Astrocyte of the hippocampus (primary cell): ENCODE results near the gene NOXO1.
"Not testable (repeated sequence)": the region's sequence is repeated elsewhere in the genome, so short reads cannot be mapped to it uniquely, and the experiment has no call there.

Experiments
- DNase-seq: peaks from one replicate; pipeline ENCODE4 v3.0.0; 2011; ENCODE audit warnings: low read depth, low spot score

The NOXO1 gene

GRCh38 chr16:1942047-1942809, 39.0 kb downstream of the NOXO1 start:
- peak; percentile 38 for DNase-seq

DNA sequence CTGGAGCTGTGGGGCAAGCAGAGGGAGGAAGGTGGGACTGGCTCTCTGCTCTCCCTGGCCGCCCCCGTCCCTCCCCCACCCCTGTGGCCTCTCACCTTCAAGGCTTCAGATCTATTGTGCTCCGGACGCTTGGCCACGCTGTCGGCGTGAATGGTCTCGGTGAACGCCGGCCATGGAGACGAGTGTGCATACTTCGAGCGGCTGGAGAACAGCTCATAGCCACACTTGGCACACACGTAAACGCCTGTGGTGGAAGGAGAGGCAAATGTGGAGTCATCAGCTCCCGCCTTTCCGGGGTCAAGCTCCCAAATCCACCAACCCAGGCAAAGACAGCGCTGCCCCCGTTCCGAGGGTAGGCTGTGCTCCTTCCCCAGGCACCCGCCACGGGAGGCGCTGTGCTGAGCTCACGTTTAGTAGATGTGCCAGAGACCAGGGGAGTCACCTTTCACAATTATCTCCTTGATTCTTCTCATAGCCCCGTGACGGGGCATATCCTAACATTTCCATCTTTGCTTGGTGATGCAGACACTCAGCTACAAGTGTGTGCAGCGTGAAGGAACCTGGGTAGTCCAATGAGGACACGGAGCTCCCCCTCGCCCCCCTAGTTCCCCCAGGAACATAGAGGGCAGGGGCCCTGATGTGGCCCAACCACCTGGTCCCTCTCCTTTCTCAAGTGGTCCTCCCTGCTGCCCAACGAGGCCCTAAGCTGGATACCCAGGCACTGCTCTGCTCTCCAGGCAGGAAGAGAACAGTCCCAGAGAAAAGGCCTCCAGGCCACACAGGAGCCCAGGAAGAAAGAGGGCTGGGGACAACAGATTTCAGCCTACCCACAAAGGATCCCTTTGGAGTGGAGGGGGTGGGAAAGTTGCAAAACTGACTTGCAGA, 39.9 kb downstream of the NOXO1 start:
- DNase-seq, result peak; percentile 87

DNA sequence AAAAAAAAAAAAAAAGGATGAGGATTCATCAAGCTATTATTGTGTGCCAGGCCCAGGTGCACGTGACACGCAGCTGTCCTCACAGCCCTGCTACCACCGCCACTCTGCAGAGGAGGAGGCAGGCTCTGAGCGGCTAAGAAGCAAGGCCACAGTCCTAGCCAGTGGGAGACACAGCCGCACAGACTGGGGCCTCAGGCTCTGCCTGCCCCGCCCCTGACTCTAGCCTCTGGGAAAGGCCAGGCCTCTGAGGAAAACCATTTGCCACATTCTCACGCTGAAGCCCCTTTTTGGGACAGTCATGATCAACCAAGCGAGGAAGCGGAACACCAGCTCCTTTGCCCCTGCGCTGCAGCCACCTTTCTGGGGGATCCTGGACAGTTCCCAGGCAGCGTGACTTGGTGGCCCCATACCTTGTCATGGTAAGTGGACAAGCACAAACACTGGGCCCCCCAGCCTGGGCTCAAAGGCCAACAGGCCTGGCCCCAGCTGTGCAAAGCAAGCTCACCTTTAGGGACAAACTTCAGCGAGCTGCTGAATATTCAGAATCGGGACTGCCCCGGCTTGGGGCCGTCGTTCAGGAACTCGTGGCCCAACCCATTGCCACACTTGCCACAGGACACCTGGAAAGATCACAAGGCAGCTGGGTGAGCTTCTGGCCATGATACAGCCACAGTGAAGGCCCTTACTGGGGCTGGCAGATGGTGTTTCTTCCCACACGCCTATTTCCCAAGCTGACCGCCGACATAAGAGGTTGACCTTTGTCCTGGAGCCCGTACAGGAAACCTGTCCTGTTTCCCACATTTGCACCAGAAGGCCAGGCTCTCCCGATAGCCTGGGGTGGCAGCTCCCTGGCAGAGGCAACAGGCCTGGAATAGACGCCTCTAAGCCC, 40.8 kb downstream of the NOXO1 start:
- DNase-seq, result no peak

DNA sequence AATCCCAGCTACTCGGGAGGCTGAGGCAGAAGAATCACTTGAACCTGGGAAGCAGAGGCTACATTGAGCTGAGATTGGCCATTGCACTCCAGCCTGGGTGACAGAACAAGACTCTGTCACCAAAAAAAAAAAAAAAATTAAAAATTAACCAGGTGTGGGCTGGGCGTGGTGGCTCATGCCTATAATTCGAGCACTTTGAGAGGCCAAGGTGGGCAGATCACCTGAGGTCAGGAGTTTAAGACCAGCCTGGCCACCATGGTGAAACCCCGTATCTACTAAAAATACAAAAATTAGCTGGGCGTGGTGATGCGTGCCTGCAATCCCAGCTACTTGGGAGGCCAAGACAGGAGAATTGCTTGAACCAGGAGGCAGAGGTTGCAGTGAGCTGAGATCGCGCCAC, 41.4 kb downstream of the NOXO1 start:
- DNase-seq, result not testable (repeated sequence)

- no peak for DNase-seq
Observed at GRCh38 chr16:1938910-1939309, 42.4 kb downstream of the NOXO1 start.

GRCh38 chr16:1938316-1938715, 43.0 kb downstream of the NOXO1 start:
- no peak for DNase-seq

- no peak for DNase-seq
Observed at GRCh38 chr16:1936945-1937479, 44.3 kb downstream of the NOXO1 start.

DNA sequence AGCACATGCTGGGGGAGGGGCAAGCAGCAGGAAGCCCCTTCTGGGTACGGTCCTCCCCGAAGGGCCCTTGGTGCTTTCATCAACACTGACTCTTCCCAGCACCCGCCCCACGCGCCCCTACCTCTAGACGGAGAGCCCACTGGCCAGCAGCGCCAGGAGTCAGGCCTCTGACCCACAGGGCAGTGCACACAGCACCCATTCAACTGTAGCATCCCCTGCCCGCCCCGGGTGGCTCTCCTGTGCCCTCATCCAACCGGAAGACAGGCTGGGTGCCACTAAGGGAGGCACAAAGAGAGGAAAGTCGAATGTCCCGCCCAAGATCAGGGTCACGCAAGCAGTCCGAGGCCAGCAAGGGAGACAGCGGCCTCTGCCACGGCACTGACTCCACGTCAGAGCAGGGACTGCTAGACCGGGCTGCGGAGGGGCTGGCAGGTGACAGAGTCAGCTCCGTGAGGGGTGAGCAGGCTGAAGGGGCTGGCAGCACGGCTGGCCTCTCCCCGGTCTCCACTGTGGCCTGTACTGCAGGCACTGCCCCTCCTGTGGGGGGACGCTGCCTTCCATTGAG, 48.1 kb downstream of the NOXO1 start:
- no peak for DNase-seq

GRCh38 chr16:1932050-1933028, 48.9 kb downstream of the NOXO1 start:
- peak; percentile 62 for DNase-seq

DNA sequence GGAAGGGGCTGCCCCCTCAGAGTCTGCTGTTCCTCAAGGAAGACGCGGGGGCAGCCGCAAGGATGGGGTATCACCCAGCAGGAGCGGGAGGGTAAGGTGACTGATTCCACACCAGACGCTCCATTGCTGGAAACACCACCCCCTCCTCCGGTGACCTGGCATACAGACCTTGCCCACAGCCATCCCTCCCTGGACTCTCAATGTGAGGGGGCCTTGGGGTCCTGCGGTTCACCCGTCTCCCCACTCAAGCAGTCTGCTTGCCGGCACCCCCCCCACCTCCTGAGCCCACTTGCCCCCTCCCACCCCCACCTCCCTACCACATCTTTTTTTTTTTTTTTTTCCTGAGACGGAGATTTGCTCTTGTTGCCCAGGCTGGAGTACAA, 50.9 kb downstream of the NOXO1 start:
- no peak for DNase-seq

- peak; percentile 96 for DNase-seq
Observed at GRCh38 chr16:1929578-1930337, 51.5 kb downstream of the NOXO1 start.

DNA sequence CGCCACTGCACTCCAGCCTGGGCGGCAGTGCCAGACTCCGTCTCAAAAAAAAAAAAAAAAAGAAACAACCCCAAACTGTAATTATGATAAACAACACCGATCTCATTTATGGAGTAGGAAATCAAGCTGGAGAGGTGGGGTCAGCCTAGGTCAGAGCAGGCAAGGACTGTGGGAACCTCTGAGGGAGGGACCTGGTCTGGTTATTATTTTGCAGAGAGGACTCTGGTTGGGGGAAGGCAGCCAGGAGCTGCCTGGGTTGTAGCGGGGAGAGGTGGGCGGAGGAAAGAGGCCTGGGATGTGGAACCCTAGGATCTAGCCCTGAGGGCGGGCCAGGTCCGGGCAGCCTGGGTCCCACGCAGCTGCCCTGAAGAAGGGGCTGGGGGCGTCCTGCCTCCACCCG, 52.2 kb downstream of the NOXO1 start:
- DNase-seq, result peak; percentile 40
